Measurements from ENCODE around the gene GMDS. TPM values are rescaled to one million over a fixed set of nuclear protein-coding genes. Genes with fewer than 3 reads are reported as not detected.

The GMDS gene
- total and polyA plus RNA-seq, 2 of the 13 experiments (the other 11 are each of a cell fraction or from before 2014, with no cell fraction given): 64.4 to 112 TPM

GRCh38 chr6:2245103-2245876, at the start of gene GMDS (continued):
- TF ChIP-seq TERF1 (CRISPR knock-in tag; IDR thresholded peaks at IDR 0.05) (0 out of 2 replicates have a peak, but pooled peaks have one; percentile 80), ZNF281 (CRISPR knock-in tag; IDR thresholded peaks at IDR 0.05; ENCODE audit: borderline replicate concordance) (peak; percentile 35; the same call in 1 of the 2 replicates), ZNF235 (CRISPR knock-in tag; IDR thresholded peaks at IDR 0.05; ENCODE audit: borderline replicate concordance) (no peak), MYNN (CRISPR knock-in tag; IDR thresholded peaks at IDR 0.05; ENCODE audit: low read depth) (0 out of 2 replicates have a peak, but pooled peaks have one; percentile 68), NFIC (IDR thresholded peaks at IDR 0.05; ENCODE audit: low read length) (no peak), ZNF224 (CRISPR knock-in tag; IDR thresholded peaks at IDR 0.05) (no peak), HCFC1 (IDR thresholded peaks at IDR 0.05; ENCODE audit: low read depth, low read length) (no peak; the same call in 1 of the 2 replicates), ZNF207 (IDR thresholded peaks at IDR 0.05; ENCODE audit: borderline replicate concordance) (no peak), GPBP1L1 (CRISPR knock-in tag; IDR thresholded peaks at IDR 0.05) (no peak), HMG20B (CRISPR knock-in tag; conservative IDR thresholded peaks at IDR 0.05) (no peak), RBAK (CRISPR knock-in tag; IDR thresholded peaks at IDR 0.05) (no peak), PLRG1 (conservative IDR thresholded peaks at IDR 0.05) (no peak), ZNF83 (CRISPR knock-in tag; IDR thresholded peaks at IDR 0.05; ENCODE audit: borderline replicate concordance) (peak; percentile 75; the same call in 1 of the 2 replicates), NR2F1 (CRISPR knock-in tag; IDR thresholded peaks at IDR 0.05) (no peak), TBP (CRISPR knock-in tag; IDR thresholded peaks at IDR 0.05) (no peak), ATRX (CRISPR knock-in tag; IDR thresholded peaks at IDR 0.05; ENCODE audit: borderline replicate concordance) (no peak), BRF2 (CRISPR knock-in tag; IDR thresholded peaks at IDR 0.05) (peak; percentile 97), ZNF737 (CRISPR knock-in tag; IDR thresholded peaks at IDR 0.05; ENCODE audit: borderline replicate concordance) (peak; percentile 84; the same call in 1 of the 2 replicates), ZNF577 (CRISPR knock-in tag; IDR thresholded peaks at IDR 0.05; ENCODE audit: borderline replicate concordance, low read depth) (no peak), NFYB (CRISPR knock-in tag; IDR thresholded peaks at IDR 0.05) (no peak), NFIB (CRISPR knock-in tag; IDR thresholded peaks at IDR 0.05; ENCODE audit: borderline replicate concordance) (no peak), MAFK (conservative IDR thresholded peaks at IDR 0.05 in 1 of 2, IDR thresholded peaks at IDR 0.05 in 1 of 2; ENCODE audit: low read length in 2 of 2) (no peak), ZNF101 (CRISPR knock-in tag; IDR thresholded peaks at IDR 0.05; ENCODE audit: borderline replicate concordance, low read depth) (no peak), ZNF329 (CRISPR knock-in tag; IDR thresholded peaks at IDR 0.05; ENCODE audit: low read depth) (no peak; the same call in 1 of the 2 replicates)
